Astrocyte (in vitro differentiated cells and primary cell): ENCODE results near the gene STK32B.

Experiments
- EZH2 ChIP-seq: IDR thresholded peaks from 2 replicates; pipeline ENCODE4 v1.6.1; 2012; ENCODE audit warnings: mild to moderate bottlenecking, low read length, inconsistent platforms; ENCODE audit not compliant: insufficient read depth
- TF ChIP-seq, protein P1 (sequence below): IDR thresholded peaks from 2 replicates; pipeline ENCODE4 v1.5.1; 2011; ENCODE audit warnings: low read depth, mild to moderate bottlenecking, inconsistent platforms, low read length, moderate library complexity; ENCODE audit not compliant: insufficient read depth

DNA sequence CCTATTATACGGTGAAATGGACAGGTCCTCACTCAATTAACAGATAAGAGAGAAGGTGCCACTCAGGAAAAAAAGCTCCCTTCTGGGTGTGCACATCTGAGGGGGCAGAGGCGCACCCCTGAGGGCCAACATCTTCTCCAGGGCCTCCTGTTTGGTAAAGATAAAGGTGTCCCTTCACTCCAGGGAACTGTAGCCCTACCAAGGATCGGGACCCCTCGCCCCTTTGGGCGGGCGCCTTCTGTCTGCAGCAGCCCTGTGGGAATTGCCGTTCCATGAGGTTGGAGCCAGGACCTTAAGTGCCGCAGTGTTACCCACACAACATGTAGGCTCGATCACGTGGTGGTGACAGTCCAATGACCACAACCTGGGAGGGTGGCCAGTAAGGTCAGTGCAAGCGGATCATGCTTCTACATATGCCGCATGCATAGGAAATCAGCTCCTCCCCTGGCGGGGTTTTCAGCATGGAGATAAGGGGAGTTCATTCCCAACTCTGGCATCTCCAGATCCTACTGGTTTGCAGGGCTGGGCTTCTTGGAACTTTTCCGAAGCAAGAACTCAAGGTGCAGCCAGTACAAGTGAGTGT lies 403.8 kb downstream of the STK32B start:
- TF ChIP-seq EZH2, result no peak
- TF ChIP-seq, protein P1, sequence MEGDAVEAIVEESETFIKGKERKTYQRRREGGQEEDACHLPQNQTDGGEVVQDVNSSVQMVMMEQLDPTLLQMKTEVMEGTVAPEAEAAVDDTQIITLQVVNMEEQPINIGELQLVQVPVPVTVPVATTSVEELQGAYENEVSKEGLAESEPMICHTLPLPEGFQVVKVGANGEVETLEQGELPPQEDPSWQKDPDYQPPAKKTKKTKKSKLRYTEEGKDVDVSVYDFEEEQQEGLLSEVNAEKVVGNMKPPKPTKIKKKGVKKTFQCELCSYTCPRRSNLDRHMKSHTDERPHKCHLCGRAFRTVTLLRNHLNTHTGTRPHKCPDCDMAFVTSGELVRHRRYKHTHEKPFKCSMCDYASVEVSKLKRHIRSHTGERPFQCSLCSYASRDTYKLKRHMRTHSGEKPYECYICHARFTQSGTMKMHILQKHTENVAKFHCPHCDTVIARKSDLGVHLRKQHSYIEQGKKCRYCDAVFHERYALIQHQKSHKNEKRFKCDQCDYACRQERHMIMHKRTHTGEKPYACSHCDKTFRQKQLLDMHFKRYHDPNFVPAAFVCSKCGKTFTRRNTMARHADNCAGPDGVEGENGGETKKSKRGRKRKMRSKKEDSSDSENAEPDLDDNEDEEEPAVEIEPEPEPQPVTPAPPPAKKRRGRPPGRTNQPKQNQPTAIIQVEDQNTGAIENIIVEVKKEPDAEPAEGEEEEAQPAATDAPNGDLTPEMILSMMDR, result no peak
